ENCODE measurements around the gene BFAR.

Gene BFAR

GRCh38 chr16:14667347-14668266 lies 34.9 kb downstream of the BFAR start:
- no peak overlapping the region for H3K27ac ChIP-seq
- TF ChIP-seq CTCF (conservative IDR thresholded peaks at IDR 0.05), result no peak

DNA sequence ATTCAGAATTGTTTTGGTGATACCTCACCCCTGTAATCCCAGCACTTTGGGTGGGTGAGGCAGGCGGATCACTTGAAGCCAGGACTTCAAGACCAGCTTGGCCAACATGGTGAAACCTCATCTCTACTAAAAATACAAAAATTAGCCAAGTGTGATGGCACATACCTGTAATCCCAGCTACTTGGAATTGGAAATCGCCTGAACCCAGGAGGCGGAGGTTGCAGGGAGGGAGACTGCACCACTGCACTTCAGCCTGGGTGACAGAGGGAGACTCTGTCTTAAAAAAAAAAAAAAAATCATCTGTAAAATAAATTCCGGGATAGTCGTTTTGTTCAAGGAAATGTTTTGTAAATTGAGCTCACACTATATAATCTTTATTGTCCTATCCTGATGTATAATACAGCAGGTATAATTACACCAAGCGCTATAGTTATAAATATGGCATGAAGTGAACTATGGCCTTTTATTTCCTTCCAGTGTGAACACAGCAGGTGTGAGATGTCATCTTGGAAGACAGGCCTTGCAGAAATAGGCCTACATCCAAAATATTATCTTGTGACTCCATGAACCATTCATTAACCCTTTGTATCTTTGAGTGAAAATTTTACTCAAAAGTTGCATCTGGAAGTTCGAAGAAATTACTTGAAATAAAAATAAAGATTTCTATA lies 35.9 kb downstream of the BFAR start:
- no peak overlapping the region for H3K27ac ChIP-seq
- no peak for TF ChIP-seq CTCF (conservative IDR thresholded peaks at IDR 0.05)

GRCh38 chr16:14669776-14670175 lies 37.0 kb downstream of the BFAR start:
- no peak overlapping the region for H3K27ac ChIP-seq
- no peak for TF ChIP-seq CTCF (conservative IDR thresholded peaks at IDR 0.05)

DNA sequence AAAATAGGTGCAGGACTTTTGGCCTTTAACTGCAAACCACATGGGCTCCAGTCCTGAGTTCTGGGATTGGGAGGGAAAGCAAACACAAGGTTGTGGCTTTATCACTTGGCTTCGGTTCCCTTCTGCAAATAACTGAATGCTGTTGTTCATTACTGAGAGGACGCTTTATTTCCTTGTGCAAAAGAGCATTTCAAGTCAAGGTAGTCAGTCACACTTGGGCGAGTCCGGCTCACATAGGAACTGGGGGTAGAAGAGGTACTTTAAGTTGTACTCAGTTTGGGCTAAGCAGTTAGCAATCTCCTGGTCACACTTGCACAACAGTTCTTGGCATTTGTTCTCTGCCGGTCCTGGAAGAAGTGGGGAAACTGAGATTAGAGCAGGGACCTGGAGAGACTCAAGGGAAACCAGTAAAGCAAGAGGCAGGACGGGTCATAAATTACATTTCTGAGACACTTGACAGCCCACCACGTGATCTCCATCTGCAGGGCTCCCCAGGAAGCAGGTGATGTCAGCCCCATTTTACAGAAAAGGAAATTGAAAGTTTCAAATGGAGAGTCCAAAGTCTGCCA lies 39.7 kb downstream of the BFAR start:
- H3K27ac ChIP-seq, result peak overlapping the region; percentile 64

DNA sequence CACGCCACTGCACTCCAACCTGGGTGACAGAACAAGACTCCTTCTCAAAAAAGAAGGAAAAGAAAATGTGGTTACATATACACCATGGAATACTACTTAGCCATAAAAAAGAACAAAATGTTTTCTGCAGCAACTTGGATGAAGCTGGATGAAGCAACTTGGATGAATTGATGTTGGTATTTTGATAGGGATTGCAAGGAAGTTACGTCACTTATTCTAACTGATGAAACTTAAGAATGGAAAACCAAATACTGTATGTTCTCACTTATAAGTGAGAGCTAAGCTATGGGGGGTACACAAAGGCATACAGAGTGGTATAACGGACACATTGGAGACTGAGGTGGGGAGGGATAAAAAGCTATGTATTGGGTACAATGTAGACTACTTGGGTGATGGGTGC lies 43.9 kb downstream of the BFAR start:
- H3K27ac ChIP-seq, result no peak overlapping the region
- no peak for TF ChIP-seq CTCF (conservative IDR thresholded peaks at IDR 0.05)

More for the DNA sequence above, 39.7 kb downstream of the BFAR start:
- TF ChIP-seq CTCF (conservative IDR thresholded peaks at IDR 0.05), result no peak

GRCh38 chr16:14677627-14678026 lies 44.9 kb downstream of the BFAR start:
- H3K27ac ChIP-seq, result no peak overlapping the region

More at GRCh38 chr16:14677627-14678026, 44.9 kb downstream of the BFAR start:
- no peak for TF ChIP-seq CTCF (conservative IDR thresholded peaks at IDR 0.05)

All from VCaP (cell line).